ENCODE results near the gene TENM3.

DNA sequence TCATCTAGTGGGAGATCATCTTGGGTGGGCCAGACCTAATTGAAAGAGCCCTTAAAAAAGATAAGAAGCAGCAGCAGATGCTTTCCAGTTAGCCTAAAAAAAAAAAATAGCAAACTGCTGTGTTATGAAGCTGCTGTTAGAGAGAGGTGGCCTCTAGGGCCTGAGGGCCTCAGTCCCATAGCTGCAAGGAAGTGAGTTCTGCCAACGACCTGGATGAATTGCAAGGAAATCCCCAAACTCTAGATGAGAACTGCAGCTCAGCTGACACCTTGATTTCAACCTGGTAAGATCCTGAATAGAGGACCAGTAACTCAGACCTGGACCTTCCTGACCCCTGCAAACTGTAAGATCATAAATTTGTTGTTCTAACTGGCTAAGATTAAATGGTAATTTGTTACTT, 275.2 kb downstream of the TENM3 start:
- TF ChIP-seq, protein P1, sequence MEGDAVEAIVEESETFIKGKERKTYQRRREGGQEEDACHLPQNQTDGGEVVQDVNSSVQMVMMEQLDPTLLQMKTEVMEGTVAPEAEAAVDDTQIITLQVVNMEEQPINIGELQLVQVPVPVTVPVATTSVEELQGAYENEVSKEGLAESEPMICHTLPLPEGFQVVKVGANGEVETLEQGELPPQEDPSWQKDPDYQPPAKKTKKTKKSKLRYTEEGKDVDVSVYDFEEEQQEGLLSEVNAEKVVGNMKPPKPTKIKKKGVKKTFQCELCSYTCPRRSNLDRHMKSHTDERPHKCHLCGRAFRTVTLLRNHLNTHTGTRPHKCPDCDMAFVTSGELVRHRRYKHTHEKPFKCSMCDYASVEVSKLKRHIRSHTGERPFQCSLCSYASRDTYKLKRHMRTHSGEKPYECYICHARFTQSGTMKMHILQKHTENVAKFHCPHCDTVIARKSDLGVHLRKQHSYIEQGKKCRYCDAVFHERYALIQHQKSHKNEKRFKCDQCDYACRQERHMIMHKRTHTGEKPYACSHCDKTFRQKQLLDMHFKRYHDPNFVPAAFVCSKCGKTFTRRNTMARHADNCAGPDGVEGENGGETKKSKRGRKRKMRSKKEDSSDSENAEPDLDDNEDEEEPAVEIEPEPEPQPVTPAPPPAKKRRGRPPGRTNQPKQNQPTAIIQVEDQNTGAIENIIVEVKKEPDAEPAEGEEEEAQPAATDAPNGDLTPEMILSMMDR (tag by site-specific recombination; IDR thresholded peaks at IDR 0.05), result no peak
- TF ChIP-seq ZNF571 (tag by site-specific recombination; IDR thresholded peaks at IDR 0.05) (no peak), ZNF792 (tag by site-specific recombination; IDR thresholded peaks at IDR 0.05) (no peak), ZNF112 (tag by site-specific recombination; IDR thresholded peaks at IDR 0.05) (no peak), ZBTB7A (tag by site-specific recombination; IDR thresholded peaks at IDR 0.05; ENCODE audit: low read depth) (no peak), ZNF561 (tag by site-specific recombination; IDR thresholded peaks at IDR 0.05; ENCODE audit: borderline replicate concordance) (no peak), ZSCAN16 (tag by site-specific recombination; IDR thresholded peaks at IDR 0.05) (no peak), ZNF747 (tag by site-specific recombination; IDR thresholded peaks at IDR 0.05) (no peak)
- TF ChIP-seq, protein P2, sequence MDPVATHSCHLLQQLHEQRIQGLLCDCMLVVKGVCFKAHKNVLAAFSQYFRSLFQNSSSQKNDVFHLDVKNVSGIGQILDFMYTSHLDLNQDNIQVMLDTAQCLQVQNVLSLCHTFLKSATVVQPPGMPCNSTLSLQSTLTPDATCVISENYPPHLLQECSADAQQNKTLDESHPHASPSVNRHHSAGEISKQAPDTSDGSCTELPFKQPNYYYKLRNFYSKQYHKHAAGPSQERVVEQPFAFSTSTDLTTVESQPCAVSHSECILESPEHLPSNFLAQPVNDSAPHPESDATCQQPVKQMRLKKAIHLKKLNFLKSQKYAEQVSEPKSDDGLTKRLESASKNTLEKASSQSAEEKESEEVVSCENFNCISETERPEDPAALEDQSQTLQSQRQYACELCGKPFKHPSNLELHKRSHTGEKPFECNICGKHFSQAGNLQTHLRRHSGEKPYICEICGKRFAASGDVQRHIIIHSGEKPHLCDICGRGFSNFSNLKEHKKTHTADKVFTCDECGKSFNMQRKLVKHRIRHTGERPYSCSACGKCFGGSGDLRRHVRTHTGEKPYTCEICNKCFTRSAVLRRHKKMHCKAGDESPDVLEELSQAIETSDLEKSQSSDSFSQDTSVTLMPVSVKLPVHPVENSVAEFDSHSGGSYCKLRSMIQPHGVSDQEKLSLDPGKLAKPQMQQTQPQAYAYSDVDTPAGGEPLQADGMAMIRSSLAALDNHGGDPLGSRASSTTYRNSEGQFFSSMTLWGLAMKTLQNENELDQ (tag by site-specific recombination; IDR thresholded peaks at IDR 0.05; ENCODE audit: low read depth), result no peak
